Tibial nerve (tissue), 4 donors: Measurements from ENCODE around the gene NXPH2.

Experiments
- EP300 ChIP-seq, 2 donors: sonication (generic); formaldehyde crosslinking; IDR thresholded peaks; one replicate each; pipeline ENCODE4 v1.6.1; 2017; ENCODE audit warnings: antibody characterized with exemption in 2 of 2, mild to moderate bottlenecking in 1 of 2
- POLR2A ChIP-seq, 2 donors: fragments of 450-650 bp; IDR thresholded peaks; one replicate each; pipeline ENCODE4 v1.6.1; 2017; ENCODE audit warnings: antibody characterized with exemption in 2 of 2, mild to moderate bottlenecking in 2 of 2, moderate library complexity in 2 of 2
- TF ChIP-seq, protein P1 (sequence below), 5 experiments: fragments of 200-600 bp in 3 of 5; fragments of 450-650 bp in 2 of 5; sonication (generic) in 3 of 5; IDR thresholded peaks; one replicate each; pipeline ENCODE4 v1.5.1; 2016 to 2019; ENCODE audit warnings: antibody characterized with exemption in 5 of 5, mild to moderate bottlenecking in 3 of 5, moderate library complexity in 2 of 5

- TF ChIP-seq EP300 (IDR thresholded peaks at IDR 0.05) = no peak
- TF ChIP-seq, protein P1, sequence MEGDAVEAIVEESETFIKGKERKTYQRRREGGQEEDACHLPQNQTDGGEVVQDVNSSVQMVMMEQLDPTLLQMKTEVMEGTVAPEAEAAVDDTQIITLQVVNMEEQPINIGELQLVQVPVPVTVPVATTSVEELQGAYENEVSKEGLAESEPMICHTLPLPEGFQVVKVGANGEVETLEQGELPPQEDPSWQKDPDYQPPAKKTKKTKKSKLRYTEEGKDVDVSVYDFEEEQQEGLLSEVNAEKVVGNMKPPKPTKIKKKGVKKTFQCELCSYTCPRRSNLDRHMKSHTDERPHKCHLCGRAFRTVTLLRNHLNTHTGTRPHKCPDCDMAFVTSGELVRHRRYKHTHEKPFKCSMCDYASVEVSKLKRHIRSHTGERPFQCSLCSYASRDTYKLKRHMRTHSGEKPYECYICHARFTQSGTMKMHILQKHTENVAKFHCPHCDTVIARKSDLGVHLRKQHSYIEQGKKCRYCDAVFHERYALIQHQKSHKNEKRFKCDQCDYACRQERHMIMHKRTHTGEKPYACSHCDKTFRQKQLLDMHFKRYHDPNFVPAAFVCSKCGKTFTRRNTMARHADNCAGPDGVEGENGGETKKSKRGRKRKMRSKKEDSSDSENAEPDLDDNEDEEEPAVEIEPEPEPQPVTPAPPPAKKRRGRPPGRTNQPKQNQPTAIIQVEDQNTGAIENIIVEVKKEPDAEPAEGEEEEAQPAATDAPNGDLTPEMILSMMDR (IDR thresholded peaks at IDR 0.05) = no peak
- TF ChIP-seq POLR2A (IDR thresholded peaks at IDR 0.05) = no peak
These were observed 127.8 kb downstream of the NXPH2 start for GRCh38 chr2:138652378-138652777.
